GM20000 (cell line): ENCODE data around the gene TSPEAR.
"Not testable (repeated sequence)": the region's sequence is repeated elsewhere in the genome, so short reads cannot be mapped to it uniquely, and the experiment has no call there.

ENCODE experiments used
- DNase-seq: peaks from one replicate; pipeline ENCODE4 v3.0.0; 2012; ENCODE audit warnings: low spot score
- CTCF ChIP-seq: IDR thresholded peaks from 2 replicates; pipeline ENCODE4 v1.5.1; 2012; ENCODE audit warnings: mild to moderate bottlenecking, control low read depth; ENCODE audit errors: extremely low read depth, missing control alignments

The TSPEAR gene

GRCh38 chr21:44556879-44557278 lies 154.5 kb downstream of the TSPEAR start:
- DNase-seq, result peak; percentile 56
- TF ChIP-seq CTCF, result no peak

- DNase-seq, result no peak
- no peak for TF ChIP-seq CTCF
These were observed 156.0 kb downstream of the TSPEAR start for GRCh38 chr21:44555200-44555875.

- DNase-seq, result no peak
- no peak for TF ChIP-seq CTCF
These were observed 158.7 kb downstream of the TSPEAR start for GRCh38 chr21:44552681-44553080.

GRCh38 chr21:44552136-44552535 lies 159.2 kb downstream of the TSPEAR start:
- no peak for TF ChIP-seq CTCF
- no peak for DNase-seq

GRCh38 chr21:44551340-44551961 lies 159.9 kb downstream of the TSPEAR start, which contains the start of gene KRTAP10-2:
KRTAP10-2 (minus strand) TSS chr21:44551505; CDS start chr21:44551458, 47 bp downstream.
- no peak for TF ChIP-seq CTCF
- no peak for DNase-seq

DNA sequence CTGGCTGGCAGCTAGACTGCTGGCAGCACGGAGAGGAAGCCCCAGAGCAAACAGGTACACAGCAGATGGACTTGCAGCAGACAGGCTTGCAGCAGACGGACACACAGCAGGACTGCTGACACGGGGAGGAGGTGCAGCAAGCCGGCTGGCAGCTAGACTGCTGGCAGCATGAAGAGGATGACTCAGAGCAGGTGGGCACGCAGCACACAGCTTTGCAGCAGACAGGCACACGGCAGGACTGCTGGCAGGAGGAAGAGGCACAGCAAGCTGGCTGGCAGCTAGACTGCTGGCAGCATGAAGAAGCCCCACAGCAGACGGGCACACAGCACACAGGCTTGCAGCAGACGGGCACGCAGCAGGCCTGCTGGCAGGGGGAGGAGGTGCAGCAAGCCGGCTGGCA lies 160.6 kb downstream of the TSPEAR start:
- no peak for TF ChIP-seq CTCF
- DNase-seq, result no peak

DNA sequence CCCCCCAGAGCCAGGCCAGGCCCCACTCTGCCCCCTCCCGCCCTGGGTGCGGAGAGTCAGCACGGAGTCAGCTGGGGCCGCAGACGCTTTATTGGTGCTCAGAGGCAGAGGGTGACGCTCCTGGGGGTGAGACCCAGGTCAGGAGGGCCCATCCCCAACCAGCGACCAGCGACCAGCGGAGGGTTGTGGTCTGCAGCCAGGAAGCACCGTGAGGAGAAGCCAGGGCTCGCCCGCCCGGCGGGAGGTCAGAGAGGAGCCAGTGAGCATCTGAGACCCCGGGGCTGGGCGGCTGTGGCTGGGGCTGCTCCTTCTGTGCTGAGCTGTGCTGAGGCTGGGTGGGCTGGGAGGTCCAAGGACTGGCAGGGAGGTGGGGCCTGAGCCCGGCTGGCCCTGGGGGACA lies 161.1 kb downstream of the TSPEAR start:
- not testable (repeated sequence) for DNase-seq
